ENCODE measurements around the gene KCNE1.

The KCNE1 gene

GRCh38 chr21:34535886-34536285 is 23.9 kb upstream of the KCNE1 start:
- no peak for DNase-seq

- DNase-seq = no peak
Observed at GRCh38 chr21:34534522-34534921, 22.5 kb upstream of the KCNE1 start.

- DNase-seq = no peak
Observed at GRCh38 chr21:34533938-34534337, 21.9 kb upstream of the KCNE1 start.

- DNase-seq = no peak
Observed at GRCh38 chr21:34531399-34531798, 19.4 kb upstream of the KCNE1 start.

GRCh38 chr21:34530261-34530660 is 18.3 kb upstream of the KCNE1 start:
- DNase-seq = no peak

- no peak for DNase-seq
Observed at GRCh38 chr21:34528131-34528561, 16.1 kb upstream of the KCNE1 start.

- DNase-seq = no peak
Observed at GRCh38 chr21:34526618-34527290, 14.7 kb upstream of the KCNE1 start.

GRCh38 chr21:34526241-34526617 is 14.2 kb upstream of the KCNE1 start:
- no peak for DNase-seq

- no peak for DNase-seq
Observed at GRCh38 chr21:34524646-34525601, 12.9 kb upstream of the KCNE1 start.

GRCh38 chr21:34523019-34523555 is 11.1 kb upstream of the KCNE1 start:
- no peak for DNase-seq

- no peak for DNase-seq
Observed at GRCh38 chr21:34522284-34522683, 10.3 kb upstream of the KCNE1 start.

GRCh38 chr21:34521561-34521960 is 9.6 kb upstream of the KCNE1 start:
- DNase-seq = no peak

GRCh38 chr21:34520764-34521508 is 8.9 kb upstream of the KCNE1 start:
- no peak for DNase-seq

GRCh38 chr21:34520281-34520680 is 8.3 kb upstream of the KCNE1 start:
- no peak for DNase-seq

- no peak for DNase-seq
Observed at GRCh38 chr21:34519694-34520093, 7.7 kb upstream of the KCNE1 start.

- DNase-seq = no peak
Observed at GRCh38 chr21:34519016-34519415, 7.0 kb upstream of the KCNE1 start.

- DNase-seq = no peak
Observed at GRCh38 chr21:34518301-34518700, 6.3 kb upstream of the KCNE1 start.

- DNase-seq = no peak
Observed at GRCh38 chr21:34517491-34518245, 5.7 kb upstream of the KCNE1 start.

GRCh38 chr21:34517039-34517438 is 5.0 kb upstream of the KCNE1 start:
- no peak for DNase-seq

- no peak for DNase-seq
Observed at GRCh38 chr21:34514576-34515115, 2.6 kb upstream of the KCNE1 start.

GRCh38 chr21:34513129-34513675 is 1.2 kb upstream of the KCNE1 start:
- DNase-seq = no peak

GRCh38 chr21:34511181-34511580 is 829 bp downstream of the KCNE1 start:
- no peak for DNase-seq
